ENCODE data around the gene MIOS.
A peak's percentile ranks its signal among the peaks of the same experiment; 100 is the strongest.

Gene MIOS

DNA sequence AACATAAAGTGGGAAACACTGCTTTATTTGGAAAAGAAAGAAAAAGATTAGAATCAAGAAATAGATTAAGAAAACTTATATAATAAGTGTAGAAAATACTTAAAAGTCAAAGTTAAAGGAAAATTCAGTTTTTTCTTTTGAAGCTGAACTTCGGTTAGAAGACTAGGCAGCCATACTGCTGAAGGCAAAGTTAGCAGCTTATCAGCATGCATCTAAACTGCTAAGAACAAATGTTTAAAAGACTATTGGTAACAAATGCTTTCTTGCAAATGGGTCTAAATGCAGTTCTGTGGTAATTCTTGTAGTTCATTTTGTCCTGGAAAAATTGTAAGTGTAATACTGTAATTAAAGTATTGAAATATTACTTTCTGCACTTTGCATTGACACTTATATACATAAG lies 18.0 kb downstream of the MIOS start:
- DNase-seq: no peak

GRCh38 chr7:7585241-7585928 lies 18.7 kb downstream of the MIOS start:
- no peak for DNase-seq

GRCh38 chr7:7595451-7595850 lies 28.8 kb downstream of the MIOS start:
- DNase-seq: no peak

DNA sequence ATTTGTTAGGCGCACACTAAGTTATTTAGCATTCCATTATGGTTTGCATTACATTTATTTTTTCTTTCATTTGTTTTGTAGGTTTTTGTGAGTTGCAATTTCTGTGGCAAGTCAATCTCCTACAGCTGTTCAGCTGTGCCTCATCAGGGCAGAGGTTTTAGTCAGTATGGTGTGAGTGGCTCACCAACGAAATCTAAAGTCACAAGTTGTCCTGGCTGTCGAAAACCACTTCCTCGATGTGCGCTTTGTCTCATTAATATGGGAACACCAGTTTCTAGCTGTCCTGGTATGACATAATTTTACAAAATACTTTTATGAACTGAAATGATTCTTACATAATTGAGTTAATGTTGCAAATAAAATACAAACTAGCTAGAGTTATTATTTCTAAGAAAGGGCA lies 29.5 kb downstream of the MIOS start:
- no peak for DNase-seq

DNA sequence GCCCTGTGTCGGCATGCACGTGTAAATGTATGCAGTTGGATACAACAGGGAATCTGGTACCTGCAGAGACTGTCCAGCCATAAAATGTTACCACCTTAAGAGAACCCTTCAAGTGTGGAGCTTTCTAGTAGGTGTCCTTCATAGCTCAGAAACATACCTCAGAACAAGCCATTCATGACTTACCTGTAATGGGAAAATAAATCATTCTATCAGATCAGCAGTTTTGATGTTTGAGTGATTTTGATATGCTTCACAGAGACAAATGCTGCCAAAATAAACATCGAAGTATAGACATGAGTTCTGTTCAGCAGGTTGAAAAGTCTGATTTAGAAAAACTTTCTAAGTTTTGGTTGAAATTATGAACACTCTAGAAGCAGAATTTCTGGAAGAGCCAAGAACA lies 40.3 kb downstream of the MIOS start:
- DNase-seq: no peak

DNA sequence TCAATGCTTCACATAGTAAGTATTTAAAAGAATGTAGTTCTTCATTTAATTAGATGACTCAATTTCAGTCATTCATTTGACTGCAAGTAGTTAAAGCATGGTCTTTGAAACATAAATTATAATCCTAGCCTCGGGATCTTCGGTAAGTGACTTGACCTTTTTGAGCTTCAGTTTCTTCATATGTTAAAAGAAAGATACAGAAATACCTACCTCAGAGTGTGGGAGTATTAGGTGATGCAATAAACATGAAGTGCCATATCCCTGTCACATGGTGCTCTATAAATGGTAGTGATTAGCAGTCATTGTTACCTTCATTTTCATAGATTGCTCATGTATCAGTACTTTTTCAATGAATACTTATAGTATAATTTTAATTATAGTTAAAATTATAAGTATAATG lies 42.6 kb downstream of the MIOS start:
- DNase-seq: no peak

DNA sequence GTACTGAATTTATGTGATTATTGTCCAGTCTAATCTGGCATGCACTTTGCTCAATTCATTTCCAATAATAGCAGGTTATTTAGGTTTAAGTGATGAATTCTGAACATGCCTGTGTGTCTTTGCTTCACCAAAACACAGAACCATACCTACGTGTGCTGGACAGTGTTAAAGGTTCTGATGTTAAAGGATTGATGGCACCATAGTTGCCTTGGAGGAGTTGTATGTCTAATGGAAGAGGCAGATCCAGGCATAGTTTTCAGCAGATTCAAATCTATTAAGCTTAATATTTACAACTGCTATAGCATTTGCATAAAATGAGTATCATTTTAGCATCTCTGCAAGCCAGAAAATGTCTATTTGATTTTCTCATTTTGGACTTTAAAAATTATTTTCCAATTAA lies 45.8 kb downstream of the MIOS start:
- no peak for DNase-seq

- DNase-seq: no peak
Measured at GRCh38 chr7:7613210-7613609, 46.5 kb downstream of the MIOS start.

DNA sequence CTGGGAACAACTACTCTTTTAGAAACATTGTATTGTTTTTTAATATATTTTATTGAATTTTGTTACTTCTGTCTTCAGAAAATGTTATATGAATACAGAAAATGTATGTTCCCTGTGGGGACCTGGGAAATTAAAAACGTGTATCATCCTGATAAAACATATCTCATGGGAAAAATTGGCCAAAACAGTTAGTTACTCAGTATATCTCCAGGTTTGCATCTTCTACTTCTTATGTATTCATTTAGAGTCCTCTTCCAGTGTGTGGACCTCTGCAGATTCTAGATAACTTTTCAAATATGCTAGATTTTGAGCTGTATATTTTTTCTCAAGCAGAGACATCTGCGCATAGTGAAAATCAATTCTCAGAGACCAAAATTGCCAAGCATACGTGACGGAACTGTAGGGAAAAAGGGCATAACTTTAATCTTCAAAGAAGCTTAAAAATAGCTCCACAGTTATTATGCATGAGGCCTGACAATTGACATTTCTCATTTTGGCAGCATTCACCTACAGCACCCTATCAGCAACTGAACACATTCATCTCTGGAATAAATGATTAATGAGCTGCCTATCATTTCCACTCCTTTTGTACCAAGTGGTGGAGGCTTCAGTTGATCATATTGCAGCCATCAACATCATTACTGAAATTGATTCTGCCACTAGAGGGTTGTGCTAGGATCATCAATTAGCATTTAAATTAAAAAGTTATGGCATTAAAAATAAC lies 47.5 kb downstream of the MIOS start:
- no peak for DNase-seq

DNA sequence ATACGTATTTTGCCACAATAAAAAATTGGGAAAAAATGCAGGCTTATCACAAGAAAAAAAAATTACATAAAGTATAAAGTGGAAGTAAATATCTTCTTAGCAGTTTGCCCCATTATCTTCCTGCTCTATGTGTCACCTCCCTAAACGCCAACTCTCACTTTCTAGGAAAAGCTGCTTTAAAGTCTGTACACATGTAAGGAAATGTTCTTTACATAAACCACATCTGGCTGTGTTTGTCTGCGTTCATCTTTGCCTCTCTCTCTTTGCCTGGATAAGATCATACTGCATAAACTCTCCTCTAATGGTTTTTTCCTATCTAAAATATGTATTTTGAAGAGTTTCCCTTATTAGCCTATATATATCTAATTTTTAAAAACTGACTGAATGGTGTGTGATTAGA lies 50.9 kb downstream of the MIOS start:
- DNase-seq: no peak

DNA sequence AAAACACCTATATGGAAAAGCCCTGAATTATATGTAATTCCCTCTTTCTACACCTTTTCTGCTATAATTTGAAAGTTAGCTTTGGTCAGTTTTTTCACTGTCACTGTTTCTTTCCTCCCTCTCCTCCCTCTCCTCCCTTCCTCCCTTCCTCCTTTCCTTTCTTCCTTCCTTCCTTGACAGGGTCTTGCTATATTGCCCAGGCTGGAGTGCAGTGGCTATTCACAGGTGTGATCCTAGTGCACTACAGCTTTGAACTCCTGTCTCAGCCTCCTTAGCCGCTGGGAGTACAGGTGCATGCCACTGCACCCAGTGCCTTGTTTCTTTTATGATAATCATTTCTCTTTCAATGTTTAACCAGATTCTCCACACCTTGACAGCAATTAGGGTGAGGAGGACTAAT lies 51.7 kb downstream of the MIOS start:
- no peak for DNase-seq

- DNase-seq: no peak
Measured at GRCh38 chr7:7620236-7620635, 53.6 kb downstream of the MIOS start.

DNA sequence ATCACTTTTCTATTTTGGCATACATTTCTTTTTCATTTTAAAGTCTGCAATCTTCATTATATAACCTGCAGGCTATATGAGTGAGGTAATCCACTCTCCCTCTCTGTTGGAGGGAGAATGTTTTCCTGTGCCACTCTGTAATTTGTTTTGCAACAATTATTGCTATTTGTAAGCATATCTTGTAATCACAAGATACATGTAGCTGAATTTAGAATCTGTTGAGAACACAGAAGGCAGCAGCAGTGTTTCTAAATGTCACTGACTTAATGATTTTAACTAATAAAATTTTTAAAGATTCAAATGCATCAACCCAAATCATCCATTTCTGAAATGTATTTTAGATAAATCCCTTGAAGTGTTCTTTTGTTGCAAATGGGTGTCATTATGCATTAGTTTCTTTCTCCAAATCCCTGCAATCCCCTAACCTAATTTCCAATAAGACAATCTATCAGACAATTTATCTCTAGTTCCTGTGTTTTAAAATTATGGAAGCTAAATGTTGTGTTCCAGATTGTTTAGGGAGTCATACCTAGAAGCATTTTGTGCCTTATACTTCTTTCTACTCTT lies 54.0 kb downstream of the MIOS start:
- no peak for DNase-seq

GRCh38 chr7:7628476-7628875 lies 61.8 kb downstream of the MIOS start:
- no peak for DNase-seq

DNA sequence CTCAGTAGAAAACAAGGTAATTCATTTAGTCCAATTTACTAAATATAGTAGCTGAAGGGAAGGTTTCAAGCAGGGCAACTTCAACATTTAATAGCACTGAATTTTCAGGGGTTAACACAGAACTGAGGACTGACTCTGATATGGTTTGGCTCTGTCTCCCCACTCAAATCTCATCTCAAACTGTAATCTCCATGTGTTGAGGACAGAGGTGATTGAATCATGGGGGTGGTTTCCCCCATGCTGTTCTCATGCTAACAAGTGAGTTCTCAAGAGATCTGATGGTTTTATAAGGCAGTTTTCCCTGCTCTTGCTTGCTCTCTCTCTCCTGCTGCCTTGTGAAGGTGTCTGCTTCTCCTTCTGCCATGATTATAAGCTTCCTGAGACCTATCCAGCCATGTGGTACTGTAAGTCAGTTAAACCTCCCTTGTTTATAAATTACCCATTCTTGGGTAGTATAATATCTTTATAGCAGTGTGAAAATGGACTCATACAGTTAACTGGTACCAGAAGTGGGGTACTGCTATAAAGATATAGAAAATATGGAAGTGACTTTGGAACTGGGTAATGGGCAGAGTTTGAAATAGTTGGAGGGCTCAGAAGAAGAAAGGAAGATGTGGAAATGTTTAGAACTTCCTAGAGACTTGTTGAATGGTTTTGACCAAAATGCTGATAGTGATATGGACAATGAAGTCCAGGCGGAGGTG lies 64.1 kb downstream of the MIOS start:
- no peak for DNase-seq

- no peak for DNase-seq
Measured at GRCh38 chr7:7639421-7639820, 72.7 kb downstream of the MIOS start.

- peak; percentile 49 for DNase-seq
Measured at GRCh38 chr7:7639847-7640220, 73.2 kb downstream of the MIOS start.

GRCh38 chr7:7640221-7641128 lies 73.8 kb downstream of the MIOS start, which contains the start of gene UMAD1:
Gene UMAD1 (plus strand): TSS chr7:7640752. CDS start chr7:7673372, 32,620 bp downstream.
- peak; percentile 96 for DNase-seq

DNA sequence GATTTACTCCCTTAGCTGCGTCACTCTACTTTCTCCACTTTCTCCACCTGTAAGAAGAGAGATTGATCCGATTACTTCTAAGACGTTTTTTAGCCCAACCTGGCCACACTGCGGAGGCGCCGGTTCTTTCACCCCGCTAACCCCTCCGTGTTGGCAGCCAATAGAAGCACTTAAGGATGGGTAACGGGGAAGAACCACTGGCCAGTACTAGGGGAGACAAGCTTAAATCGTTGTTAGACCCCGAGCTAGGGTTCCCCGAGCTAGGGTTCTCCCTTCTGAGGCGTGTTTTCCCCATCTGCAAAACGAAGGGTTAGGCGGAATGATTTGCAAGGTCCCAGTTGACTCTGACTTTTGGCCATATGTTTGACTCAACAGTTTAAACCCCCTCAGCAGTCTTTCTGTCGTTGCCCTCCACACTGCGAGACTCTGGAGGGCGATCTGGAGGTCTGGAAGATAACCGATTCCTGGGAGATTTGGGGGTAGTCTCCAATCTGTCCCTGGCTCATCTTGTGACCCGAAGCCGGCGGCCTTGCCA lies 74.5 kb downstream of the MIOS start:
- DNase-seq: peak; percentile 44

- no peak for DNase-seq
Measured at GRCh38 chr7:7642081-7642480, 75.4 kb downstream of the MIOS start.

DNA sequence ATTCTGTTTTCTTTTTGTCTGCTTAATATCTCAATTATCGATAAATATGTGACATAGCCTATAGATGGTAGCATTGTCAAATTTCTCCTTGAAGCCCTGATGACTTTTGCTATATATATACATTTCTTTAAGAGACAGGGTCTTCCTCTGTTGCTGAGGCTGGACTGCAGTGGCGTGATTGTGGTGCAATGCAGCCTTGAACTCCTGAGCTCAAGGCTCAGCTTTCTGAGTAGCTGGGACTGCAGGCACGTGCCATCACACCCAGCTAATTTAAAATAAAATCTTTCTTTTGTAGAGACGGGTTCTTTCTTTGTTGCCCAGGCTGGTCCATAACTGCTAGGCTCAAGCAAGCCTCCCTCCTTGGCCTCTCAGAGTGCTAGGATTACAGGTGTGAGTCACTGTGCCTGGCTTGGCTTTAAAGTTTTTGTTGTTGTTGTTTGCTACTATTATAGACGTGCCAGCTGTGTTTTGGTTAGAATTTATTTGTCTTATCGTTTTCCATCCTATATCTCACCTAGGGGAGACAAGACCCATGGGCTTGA lies 80.9 kb downstream of the MIOS start:
- DNase-seq: no peak

GRCh38 chr7:7650682-7651206 lies 84.1 kb downstream of the MIOS start:
- DNase-seq: no peak
